HG02840 (cell line): ENCODE measurements around the gene VDR.

ENCODE experiments used
- ATAC-seq: cut with Tn5 transposase; IDR thresholded peaks from one replicate; pipeline ENCODE4 v1.9.1; 2021; ENCODE audit warnings: mild to moderate bottlenecking, moderate library complexity, moderate number of reproducible peaks; ENCODE audit not compliant: unreplicated experiment, low FRiP score

The VDR gene

DNA sequence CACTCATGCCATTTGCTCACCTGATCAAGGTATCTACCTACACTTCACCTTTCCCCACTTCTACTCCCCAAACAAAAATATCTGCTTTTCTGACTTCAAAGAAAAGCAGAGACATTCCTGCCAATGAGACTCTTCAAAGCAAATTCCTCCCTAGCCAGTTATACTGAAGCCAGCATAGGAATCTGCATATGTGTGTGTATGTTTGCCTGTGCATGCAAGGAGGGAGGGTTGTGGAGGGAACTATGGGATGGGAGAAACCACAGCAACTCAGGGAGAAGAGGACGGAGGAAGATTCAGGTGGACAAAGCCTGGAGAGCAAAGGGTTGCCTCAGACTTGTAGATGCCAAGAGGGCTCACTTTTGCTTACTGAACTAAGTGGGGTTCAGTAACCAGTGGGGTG is 26.4 kb upstream of the VDR start:
- ATAC-seq: no peak

DNA sequence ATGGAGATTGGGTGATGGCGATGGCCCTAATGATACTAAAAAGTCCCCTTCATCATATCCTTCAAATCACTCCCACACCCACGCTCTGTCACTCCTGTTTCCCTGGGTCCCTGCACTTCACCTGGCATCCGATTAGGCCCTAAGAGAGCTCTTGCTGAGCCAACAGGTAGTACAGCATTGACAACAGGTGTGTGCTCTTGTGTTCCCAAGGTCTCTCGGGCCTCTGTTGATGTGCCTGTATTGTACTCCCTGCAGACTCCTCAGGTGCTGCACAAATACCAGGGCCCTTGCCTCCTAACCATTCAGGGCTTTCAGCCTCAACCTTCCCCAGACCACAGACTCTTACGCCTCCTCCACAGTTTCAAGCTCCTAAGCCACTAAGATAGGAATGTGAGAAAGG is 25.8 kb upstream of the VDR start:
- ATAC-seq: no peak

GRCh38 chr12:47927346-47927745 is 22.6 kb upstream of the VDR start:
- ATAC-seq: no peak

DNA sequence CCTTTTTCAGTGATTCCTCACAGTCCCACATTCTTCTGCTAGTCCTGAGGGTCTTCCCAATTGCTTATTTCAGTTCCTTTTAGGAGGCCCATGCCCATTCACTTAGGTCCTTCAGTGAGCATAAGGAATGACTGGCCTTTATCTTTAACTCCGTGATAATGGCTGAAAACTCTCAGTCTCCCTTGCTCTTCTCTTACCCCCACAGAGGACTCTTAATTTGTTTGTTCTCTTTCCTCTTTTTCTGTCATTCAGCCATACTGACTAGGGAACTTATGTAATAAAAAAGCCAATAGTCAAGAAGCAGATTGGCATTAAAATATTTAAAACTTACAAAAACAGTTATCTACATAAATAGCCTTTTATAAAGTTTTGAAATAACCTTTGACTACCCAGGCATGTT is 17.1 kb upstream of the VDR start:
- no peak for ATAC-seq

DNA sequence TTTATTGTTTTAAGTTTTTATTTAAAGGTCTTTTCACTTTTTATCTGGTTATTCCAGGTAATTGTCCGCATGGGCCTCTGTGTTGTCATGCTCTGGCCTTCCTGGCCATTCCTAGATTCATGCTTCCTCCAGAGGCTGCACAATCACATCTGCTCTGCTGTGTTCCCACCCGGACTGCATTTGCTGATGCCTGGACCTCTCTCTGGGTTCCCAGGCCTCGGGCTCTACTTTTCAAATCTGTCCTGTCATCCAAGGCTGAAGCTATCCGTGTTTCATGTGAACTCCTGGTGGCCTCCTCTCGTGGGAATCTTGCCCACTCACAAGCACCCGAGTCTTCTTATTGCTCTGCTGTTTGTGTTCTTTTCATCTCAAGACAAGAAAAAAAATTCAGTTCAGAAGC is 16.1 kb upstream of the VDR start:
- no peak for ATAC-seq

DNA sequence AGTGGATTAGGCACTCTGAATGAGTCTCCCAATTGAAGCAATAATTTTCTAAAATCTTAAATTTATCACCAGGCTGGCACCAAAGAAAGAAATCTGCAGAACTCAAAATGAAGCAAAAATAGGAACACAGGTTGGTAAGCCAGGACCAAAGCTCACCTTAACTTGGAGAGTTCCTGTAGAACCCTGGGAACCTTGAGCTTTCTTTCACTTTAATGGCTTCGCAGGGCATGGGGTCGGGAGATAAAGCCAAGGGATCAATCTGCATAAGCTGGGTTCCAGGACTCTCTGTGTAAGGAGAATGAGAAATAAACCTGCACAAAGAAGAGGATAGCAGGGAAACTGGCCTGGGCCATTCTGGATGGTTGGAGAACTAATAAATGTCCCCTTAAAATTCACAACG is 8.3 kb upstream of the VDR start:
- no peak for ATAC-seq

GRCh38 chr12:47912556-47912955 is 7.8 kb upstream of the VDR start:
- ATAC-seq: no peak

- ATAC-seq: no peak
These were observed 6.2 kb upstream of the VDR start for GRCh38 chr12:47910981-47911380.

GRCh38 chr12:47910486-47910885 is 5.7 kb upstream of the VDR start:
- no peak for ATAC-seq

DNA sequence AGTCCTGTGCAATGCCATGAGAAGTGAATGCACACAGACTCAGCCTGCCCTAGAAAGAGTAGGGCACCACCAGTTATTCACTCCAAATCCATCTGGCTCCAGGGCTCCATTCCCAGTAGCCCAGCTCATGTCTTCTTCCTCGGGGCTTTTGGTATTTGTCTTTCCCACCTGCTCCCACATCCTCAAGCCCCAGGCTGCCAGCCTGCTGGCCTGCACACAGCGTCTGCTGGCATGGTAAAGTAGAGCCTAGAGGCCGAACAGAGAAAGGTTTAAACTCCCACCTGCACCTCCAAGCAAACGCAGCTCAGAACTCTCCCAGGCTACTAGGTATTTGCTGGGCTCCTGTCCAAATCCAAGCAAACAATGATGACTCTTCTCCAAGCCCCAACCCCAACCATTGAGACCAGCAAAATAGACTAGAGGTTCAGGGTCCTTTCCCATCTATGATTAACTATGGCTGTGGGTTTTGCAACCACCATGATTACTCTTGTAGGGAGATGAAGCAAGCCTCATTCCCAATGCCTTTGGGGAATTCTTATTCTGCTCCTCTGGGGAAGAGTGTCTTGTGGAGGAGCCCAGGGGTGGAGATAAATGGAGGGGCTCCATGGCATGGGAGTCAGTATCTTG is 5.2 kb upstream of the VDR start:
- ATAC-seq: no peak

- ATAC-seq: no peak
These were observed 3.9 kb upstream of the VDR start for GRCh38 chr12:47908738-47909137.

GRCh38 chr12:47907851-47908454 is 3.2 kb upstream of the VDR start:
- ATAC-seq: no peak

GRCh38 chr12:47903927-47904712 is 674 bp downstream of the VDR start:
- ATAC-seq: no peak

DNA sequence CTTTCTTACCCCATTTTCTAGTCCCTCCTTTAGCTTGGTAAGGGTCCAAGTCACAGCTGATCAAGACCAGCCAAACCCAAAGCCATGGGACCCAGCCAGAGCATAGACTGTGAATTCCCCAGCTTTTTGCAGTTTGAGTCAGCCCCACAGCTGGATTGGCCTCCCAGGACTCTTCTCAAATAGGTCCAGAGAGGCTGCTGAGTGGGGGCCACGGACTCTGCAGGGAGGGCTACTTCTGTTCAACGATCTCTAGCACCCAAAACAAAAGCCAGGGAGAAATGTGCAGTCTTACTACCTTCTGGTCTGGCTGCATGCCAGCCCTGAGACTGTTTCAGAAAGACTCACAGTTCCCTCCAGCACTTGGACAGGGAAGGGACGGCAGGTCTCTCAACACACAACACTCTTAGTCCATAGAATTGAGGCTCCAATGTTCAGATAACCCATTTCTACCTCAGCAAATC is 1.6 kb downstream of the VDR start:
- no peak for ATAC-seq

DNA sequence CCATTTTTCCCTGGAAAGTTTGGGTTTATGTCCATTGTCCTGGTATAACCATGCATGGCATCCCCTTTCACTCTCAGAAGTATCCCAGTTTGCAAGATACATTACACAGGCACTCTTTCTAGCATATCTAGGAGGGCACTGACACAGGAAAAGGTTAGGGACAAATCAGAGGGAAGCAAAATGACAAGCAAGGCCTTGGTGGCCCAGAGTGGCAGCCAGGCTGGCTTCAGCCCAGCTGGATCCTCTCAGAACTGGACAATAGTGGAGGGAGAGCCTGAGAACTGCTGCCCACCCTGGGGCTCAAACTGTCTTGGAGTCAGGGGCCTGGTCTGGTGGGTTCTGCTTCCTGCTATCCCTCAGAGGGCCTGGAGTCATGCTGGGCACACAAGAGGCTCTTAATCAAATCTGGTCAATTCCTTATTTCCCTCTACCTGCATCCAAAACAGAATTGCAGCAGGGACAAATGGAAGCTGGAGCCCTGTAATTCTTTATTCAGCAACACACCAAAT is 2.6 kb downstream of the VDR start:
- ATAC-seq: no peak

- no peak for ATAC-seq
These were observed 3.1 kb downstream of the VDR start for GRCh38 chr12:47901718-47902093.

GRCh38 chr12:47901063-47901717 is 3.6 kb downstream of the VDR start:
- no peak for ATAC-seq

DNA sequence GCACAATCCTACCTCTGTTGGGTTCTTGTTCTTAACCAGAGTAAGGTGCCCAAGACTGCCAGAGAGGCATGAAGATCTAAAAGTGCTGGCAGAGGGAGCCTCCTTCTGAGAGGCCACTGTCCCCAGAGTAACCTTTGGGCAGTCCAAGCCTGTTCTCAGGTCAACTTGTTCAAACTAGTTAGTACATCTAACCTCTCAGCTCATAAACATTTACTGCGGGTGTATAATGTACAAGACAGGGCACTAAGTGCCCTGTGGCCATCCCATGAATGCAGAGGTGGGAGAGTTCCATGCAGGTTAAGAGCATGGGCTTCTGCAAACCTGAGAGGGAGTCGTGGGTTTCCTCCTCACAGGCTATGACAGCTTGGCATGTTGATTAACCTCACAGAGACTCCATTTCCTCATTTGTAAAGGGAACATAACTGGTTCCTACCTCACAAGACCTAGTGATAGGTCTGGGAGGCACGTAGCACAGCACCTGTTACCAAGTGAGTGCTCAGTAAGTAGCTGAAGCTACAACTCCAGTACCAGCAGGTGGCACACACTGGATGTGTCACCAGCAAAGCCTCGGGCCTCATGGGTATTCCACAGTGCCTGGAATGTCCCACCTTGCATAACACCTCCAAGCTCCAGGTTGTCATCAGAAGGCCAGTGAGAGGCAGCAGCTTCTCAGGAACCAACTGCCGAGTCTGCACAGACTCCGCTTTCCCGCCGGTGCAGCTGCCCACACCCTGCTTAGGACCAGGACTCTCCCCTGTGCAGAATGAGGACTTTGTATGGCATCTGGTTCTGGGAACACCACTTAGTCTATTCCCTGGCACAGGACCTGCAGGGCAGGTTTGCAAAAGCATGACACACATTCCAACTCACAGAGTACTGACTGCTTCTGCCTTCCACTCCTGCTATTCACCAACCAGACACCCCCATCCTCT is 4.4 kb downstream of the VDR start:
- ATAC-seq: no peak

DNA sequence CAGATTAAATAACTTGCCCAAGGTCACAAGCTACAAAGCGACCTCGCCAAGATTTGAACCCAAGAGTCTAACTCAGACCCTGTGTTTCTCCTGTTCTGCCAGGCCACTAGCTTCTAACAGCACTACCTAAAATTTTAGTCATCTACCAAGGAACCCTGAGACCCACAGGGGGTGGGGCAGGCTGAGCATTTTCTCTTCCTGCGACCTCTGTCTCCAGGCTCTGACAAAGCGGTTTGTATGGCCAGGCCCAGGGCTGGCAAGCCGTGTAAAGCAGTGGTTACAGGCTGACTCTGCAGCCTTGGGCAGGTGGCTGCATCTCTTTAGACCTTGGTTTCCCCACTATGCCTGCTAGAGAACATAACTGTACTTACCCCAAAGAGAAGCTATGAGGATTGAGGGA is 5.3 kb downstream of the VDR start:
- ATAC-seq: no peak

DNA sequence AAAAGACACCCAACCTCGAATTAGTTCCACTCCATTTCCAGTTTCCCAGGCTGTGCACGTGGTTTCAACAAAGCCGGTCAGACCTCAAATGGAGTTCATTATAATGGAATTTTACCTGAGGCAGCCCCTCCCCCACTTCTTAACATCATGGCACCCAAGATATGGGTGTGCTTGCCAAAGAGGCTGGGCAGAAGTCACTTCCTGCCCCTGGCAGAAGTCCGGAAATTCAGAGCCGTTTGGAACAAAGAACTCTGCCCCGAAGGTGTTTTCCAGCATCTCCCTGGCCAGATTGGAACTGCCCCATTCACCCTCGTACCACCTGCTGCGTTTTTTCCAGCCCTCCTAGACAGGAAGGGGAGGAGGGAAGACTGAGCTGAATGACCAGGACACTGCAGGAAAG is 8.2 kb downstream of the VDR start:
- no peak for ATAC-seq
